B cell (primary cell): Measurements from ENCODE around the gene CASS4. TPM values are rescaled to one million over a fixed set of nuclear protein-coding genes. Genes with fewer than 3 reads are reported as not detected.

Experiments used
- ATAC-seq: fragments of 200-7000 bp; cut with Tn5 transposase; one replicate; pipeline ENCODE4 v1.10.0; 2021; ENCODE audit warnings: low read depth, mild to moderate bottlenecking, moderate number of reproducible peaks, moderate library complexity
- CTCF ChIA-PET: fragments of 350-600 bp; sonication (Branson Sonifier 250); formaldehyde crosslinking; loops from one replicate; lab custom pipeline; 2021; ENCODE audit warnings: antibody characterized with exemption, inconsistent platforms; lab: Charles Lee
- POLR2A ChIA-PET: fragments of 350-600 bp; sonication (Branson Sonifier 250); formaldehyde crosslinking; loops from one replicate; lab custom pipeline; 2021; ENCODE audit warnings: antibody characterized with exemption; lab: Charles Lee
- DNase-seq: peaks from one replicate; pipeline ENCODE4 v3.0.0; 2013
- H2AFZ ChIP-seq: 2 replicates; pipeline ENCODE4 v1.6.1; 2012; ENCODE audit warnings: mild to moderate bottlenecking, low read depth, low read length; ENCODE audit not compliant: insufficient read depth, poor library complexity, severe bottlenecking
- H3K27ac ChIP-seq, 2 donors: 1 replicate in 1 of 2; 2 replicates in 1 of 2; pipeline ENCODE4 v1.5.1; 2012 to 2013; ENCODE audit warnings: low read length in 2 of 2, mild to moderate bottlenecking in 2 of 2, moderate library complexity in 1 of 2
- H3K27me3 ChIP-seq, 4 experiments: fragments of 200-600 bp in 1 of 4; sonication (generic) in 1 of 4; replicated peaks in 1 of 4; 1 replicate in 2 of 4; 2 replicates in 2 of 4; pipeline versions ENCODE4 v1.6.1 to v1.7.0; 2013 to 2016; ENCODE audit warnings: low read length in 3 of 4, mild to moderate bottlenecking in 2 of 4, mixed read lengths in 1 of 4, moderate library complexity in 1 of 4; ENCODE audit not compliant: insufficient read depth in 4 of 4, control insufficient read depth in 3 of 4; ENCODE audit errors: control extremely low read depth in 1 of 4
- H3K36me3 ChIP-seq, 2 experiments: replicated peaks in 1 of 2; 1 replicate in 1 of 2; 2 replicates in 1 of 2; pipeline versions ENCODE4 v1.6.1 to v1.7.1; 2013; ENCODE audit warnings: low read length in 1 of 2; ENCODE audit not compliant: insufficient read depth in 2 of 2, control insufficient read depth in 1 of 2; ENCODE audit errors: control extremely low read depth in 1 of 2, extremely low read depth in 1 of 2
- H3K4me1 ChIP-seq, 2 donors: fragments of 200-600 bp in 1 of 2; sonication (generic) in 1 of 2; 1 replicate in 1 of 2; 2 replicates in 1 of 2; pipeline versions ENCODE4 v1.5.1 to v1.6.1; 2013 to 2017; ENCODE audit warnings: low read length in 2 of 2; ENCODE audit not compliant: control insufficient read depth in 2 of 2, insufficient read depth in 2 of 2
- H3K4me2 ChIP-seq: replicated peaks from 2 replicates; pipeline ENCODE3; 2012; ENCODE audit warnings: mild to moderate bottlenecking, low read depth, low read length; ENCODE audit not compliant: poor library complexity, severe bottlenecking
- H3K4me3 ChIP-seq, 5 experiments: fragments of 200-600 bp in 1 of 5; sonication (generic) in 1 of 5; 1 replicate in 3 of 5; 2 replicates in 2 of 5; pipeline versions ENCODE4 v1.5.1 to v1.7.0; 2011 to 2016; ENCODE audit warnings: low read length in 4 of 5, mild to moderate bottlenecking in 4 of 5, low read depth in 2 of 5, control low read depth in 1 of 5, moderate library complexity in 1 of 5; ENCODE audit not compliant: insufficient read depth in 1 of 5; ENCODE audit errors: control extremely low read depth in 1 of 5, extremely low read depth in 1 of 5
- H3K79me2 ChIP-seq: fragments of 200-600 bp; sonication (generic); one replicate; pipeline ENCODE4 v1.6.0; 2016; ENCODE audit warnings: low read length; ENCODE audit not compliant: control insufficient read depth, insufficient read depth
- H3K9ac ChIP-seq: fragments of 200-600 bp; sonication (generic); 2 replicates; pipeline ENCODE4 v1.6.1; 2017; ENCODE audit warnings: mild to moderate bottlenecking, low read length, moderate library complexity
- H3K9me3 ChIP-seq, 3 donors: one replicate each; pipeline versions ENCODE4 v1.6.1 to v1.7.1; 2013; ENCODE audit warnings: low read length in 2 of 3; ENCODE audit not compliant: control insufficient read depth in 2 of 3, insufficient read depth in 1 of 3; ENCODE audit errors: control extremely low read depth in 1 of 3
- H4K20me1 ChIP-seq: 2 replicates; pipeline ENCODE4 v1.6.0; 2012; ENCODE audit warnings: mild to moderate bottlenecking, low read length; ENCODE audit not compliant: insufficient read depth, control insufficient read depth, poor library complexity, severe bottlenecking
- H3K27ac Mint-ChIP-seq: one replicate; pipeline ENCODE4 v1.8.0; 2021; ENCODE audit warnings: mixed read lengths
- H3K27me3 Mint-ChIP-seq: one replicate; pipeline ENCODE4 v1.8.0; 2021; ENCODE audit warnings: mixed read lengths
- H3K4me1 Mint-ChIP-seq: one replicate; pipeline ENCODE4 v1.8.0; 2021; ENCODE audit warnings: mixed read lengths
- H3K4me3 Mint-ChIP-seq: one replicate; pipeline ENCODE4 v1.8.0; 2021; ENCODE audit warnings: mixed read lengths
- H3K9me3 Mint-ChIP-seq: one replicate; pipeline ENCODE4 v1.8.0; 2022; ENCODE audit warnings: mixed read lengths; ENCODE audit not compliant: insufficient read depth
- CTCF ChIP-seq: fragments of 200-600 bp; IDR thresholded peaks from one replicate; pipeline ENCODE4 v1.8.0; 2022; ENCODE audit warnings: antibody characterized with exemption, mild to moderate bottlenecking
- EZH2 ChIP-seq: IDR thresholded peaks from 2 replicates; pipeline ENCODE4 v1.6.1; 2012; ENCODE audit warnings: borderline replicate concordance, low read depth, mild to moderate bottlenecking, moderate library complexity, low read length; ENCODE audit not compliant: insufficient read depth, poor library complexity, severe bottlenecking
- WGBS: methylation state at CpG from one replicate; pipeline ENCODE4 v1.1.5; 2013; ENCODE audit warnings: missing lambda C conversion rate; ENCODE audit not compliant: insufficient coverage; 5-methylcytosine and 5-hydroxymethylcytosine counted together
- intact Hi-C: fragments of 100-400 bp; cut with micrococcal nuclease; formaldehyde crosslinking; loops from one replicate; pipeline ENCODE4 v1.10.0; 2022
- polyA plus RNA-seq: library from polyadenylated mRNA; depleted of rRNA; stranded (reverse); fragments of >200 nt; gene quantifications from 2 replicates; pipeline ENCODE4 v1.2.3, GENCODE V29; 2012
- total RNA-seq, 2 donors: library from RNA; stranded (reverse); fragments of 120-200 nt in 1 of 2; gene quantifications; 1 replicate in 1 of 2; 2 replicates in 1 of 2; pipeline versions ENCODE4 v1.2.3 to v1.2.4, GENCODE V29; 2013 to 2022

Gene CASS4
- total and polyA plus RNA-seq, 2 donors (not counting 1 experiment from before 2014, with no cell fraction given) = 0.42 to 0.45 TPM

GRCh38 chr20:56423211-56423610 is 11.2 kb downstream of the CASS4 start:
- no peaks in the 10 kb centered on the region for H3K36me3 ChIP-seq
- H3K79me2 ChIP-seq = no peaks in the 10 kb centered on the region
- POLR2A ChIA-PET = no interaction called here
- no peaks in the 10 kb centered on the region for H3K9me3 ChIP-seq
- CTCF ChIA-PET = interaction anchor here (1.1 kb wide), 1 partner anchor 25 kb away, joined by 3 read pairs; no protein-coding TSS in a partner anchor
- H3K4me3 Mint-ChIP-seq = no peak overlapping the region
- intact Hi-C loops = no loop called here
- DNase-seq = no peak
- H2AFZ ChIP-seq = no peak overlapping the region
- no peak overlapping the region for H3K27ac Mint-ChIP-seq
- ATAC-seq = no peak
- peaks cover 8% of the 10 kb centered on the region for H3K4me1 Mint-ChIP-seq
- H3K9me3 Mint-ChIP-seq = no peaks in the 10 kb centered on the region
- no peak overlapping the region for H3K27ac ChIP-seq
- peaks cover 0 to 13% (median 1%) of the 10 kb centered on the region in 4 experiments for H3K27me3 ChIP-seq
- WGBS = no CpG with 5 or more reads among the region's 1 CpG
- H3K27me3 Mint-ChIP-seq = peaks cover 4% of the 10 kb centered on the region
- no peak overlapping the region for H3K4me2 ChIP-seq
- no peak for TF ChIP-seq CTCF
- TF ChIP-seq EZH2 = no peak
- no peaks in the 10 kb centered on the region for H4K20me1 ChIP-seq
- no peak overlapping the region for H3K9ac ChIP-seq
- peaks cover 0 to 7% of the 10 kb centered on the region in 2 donors for H3K4me1 ChIP-seq
- H3K4me3 ChIP-seq = no peak overlapping the region

GRCh38 chr20:56423886-56424285 is 11.8 kb downstream of the CASS4 start:
- H3K4me1 ChIP-seq = peaks cover 0 to 14% of the 10 kb centered on the region in 2 donors
- H3K4me3 ChIP-seq = no peak overlapping the region
- H3K27ac Mint-ChIP-seq = no peak overlapping the region
- 80% methylated on average over 1 of the region's 1 CpG for WGBS
- no peaks in the 10 kb centered on the region for H3K36me3 ChIP-seq
- CTCF ChIA-PET = interaction anchor here (1.1 kb wide), 1 partner anchor 25 kb away, joined by 3 read pairs; no protein-coding TSS in a partner anchor
- intact Hi-C loops = no loop called here
- ATAC-seq (no peak), DNase-seq (no peak)
- H3K27ac ChIP-seq = no peak overlapping the region
- H3K27me3 Mint-ChIP-seq = peaks cover 4% of the 10 kb centered on the region
- H3K4me1 Mint-ChIP-seq = peaks cover 12% of the 10 kb centered on the region
- no peak overlapping the region for H3K9ac ChIP-seq
- no peak overlapping the region for H3K4me3 Mint-ChIP-seq
- H3K27me3 ChIP-seq = peaks cover 0 to 16% (median 1%) of the 10 kb centered on the region in 4 experiments
- no peaks in the 10 kb centered on the region for H4K20me1 ChIP-seq
- H2AFZ ChIP-seq = no peak overlapping the region
- H3K79me2 ChIP-seq = no peaks in the 10 kb centered on the region
- POLR2A ChIA-PET = no interaction called here
- H3K4me2 ChIP-seq = no peak overlapping the region
- TF ChIP-seq EZH2 = no peak
- H3K9me3 Mint-ChIP-seq = no peaks in the 10 kb centered on the region
- no peaks in the 10 kb centered on the region for H3K9me3 ChIP-seq
